HG02623 (cell line): ENCODE results near the gene FRMD3.

Experiments
- ATAC-seq: cut with Tn5 transposase; IDR thresholded peaks from one replicate; pipeline ENCODE4 v1.9.1; 2021; ENCODE audit warnings: moderate library complexity; ENCODE audit not compliant: unreplicated experiment

FRMD3 gene

GRCh38 chr9:83198371-83198770, 339.8 kb downstream of the FRMD3 start:
- no peak for ATAC-seq

DNA sequence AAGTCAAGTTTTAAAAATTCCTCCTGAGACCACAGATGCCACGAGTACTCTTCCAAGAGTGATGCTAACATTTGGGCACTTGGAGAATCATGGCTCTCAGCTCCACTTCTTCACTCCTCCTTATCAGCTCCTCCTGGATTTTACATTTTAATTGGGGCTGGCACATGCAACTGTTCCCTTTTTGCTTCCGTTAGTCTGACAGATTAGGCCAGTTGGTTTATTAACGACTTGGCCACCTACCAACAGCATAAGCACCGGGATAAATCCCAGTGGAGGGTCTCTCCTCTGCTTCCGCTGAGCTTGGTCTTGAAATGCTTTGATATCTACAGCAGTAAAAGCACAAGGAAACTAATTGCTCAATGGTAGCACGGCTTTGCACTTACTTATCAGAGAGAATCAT, 340.6 kb downstream of the FRMD3 start:
- ATAC-seq = no peak

GRCh38 chr9:83196946-83197345, 341.3 kb downstream of the FRMD3 start:
- no peak for ATAC-seq
